Activated CD4-positive, alpha-beta T cell treated with anti-CD3 and anti-CD28 coated beads for 4 hours (primary cell): ENCODE data around the gene YIPF6.
"Not testable (repeated sequence)": the region's sequence is repeated elsewhere in the genome, so short reads cannot be mapped to it uniquely, and the experiment has no call there.

ENCODE experiments used
- DNase-seq, 2 donors: peaks; one replicate each; pipeline ENCODE4 v3.0.0-alpha.2; 2020

The YIPF6 gene

GRCh38 chrX:68498508-68499379 is at the start of gene YIPF6:
Gene YIPF6, plus strand, starts transcription at chrX:68499051. Its CDS starts 16 bp downstream, at chrX:68499067.
- DNase-seq, result peak; percentile 41 to 50

- no peak for DNase-seq
Observed at GRCh38 chrX:68451720-68452119, 47.1 kb upstream of the YIPF6 start.

- DNase-seq, result no peak
Observed at GRCh38 chrX:68454476-68455150, 44.2 kb upstream of the YIPF6 start.

- DNase-seq, result no peak
Observed at GRCh38 chrX:68455151-68455510, 43.7 kb upstream of the YIPF6 start.

GRCh38 chrX:68461093-68461492 is 37.8 kb upstream of the YIPF6 start:
- no peak for DNase-seq

GRCh38 chrX:68461576-68461975 is 37.3 kb upstream of the YIPF6 start:
- no peak for DNase-seq

- DNase-seq, result no peak
Observed at GRCh38 chrX:68462197-68462596, 36.7 kb upstream of the YIPF6 start.

GRCh38 chrX:68462653-68463052 is 36.2 kb upstream of the YIPF6 start:
- DNase-seq, result peak in 1 of 2 donors; percentile 4

- DNase-seq, result no peak
Observed at GRCh38 chrX:68463880-68464279, 35.0 kb upstream of the YIPF6 start.

GRCh38 chrX:68464796-68465195 is 34.1 kb upstream of the YIPF6 start:
- no peak for DNase-seq

GRCh38 chrX:68480969-68481368 is 17.9 kb upstream of the YIPF6 start:
- no peak for DNase-seq

- not testable (repeated sequence) for DNase-seq
Observed at GRCh38 chrX:68486198-68486597, 12.7 kb upstream of the YIPF6 start.

- DNase-seq, result no peak
Observed at GRCh38 chrX:68487254-68487653, 11.6 kb upstream of the YIPF6 start.

- no peak for DNase-seq
Observed at GRCh38 chrX:68487924-68488323, 10.9 kb upstream of the YIPF6 start.

GRCh38 chrX:68488657-68489056 is 10.2 kb upstream of the YIPF6 start:
- DNase-seq, result no peak

- DNase-seq, result no peak
Observed at GRCh38 chrX:68490644-68491043, 8.2 kb upstream of the YIPF6 start.

- no peak for DNase-seq
Observed at GRCh38 chrX:68492583-68492982, 6.3 kb upstream of the YIPF6 start.

GRCh38 chrX:68493776-68494175 is 5.1 kb upstream of the YIPF6 start:
- not testable (repeated sequence) for DNase-seq

- DNase-seq, result no peak
Observed at GRCh38 chrX:68498044-68498507, 775 bp upstream of the YIPF6 start.

GRCh38 chrX:68499543-68500504 is 973 bp downstream of the YIPF6 start:
- DNase-seq, result no peak

- DNase-seq, result peak; percentile 42 to 55
Observed at GRCh38 chrX:68503836-68504636, 5.2 kb downstream of the YIPF6 start.

- no peak for DNase-seq
Observed at GRCh38 chrX:68506649-68507048, 7.8 kb downstream of the YIPF6 start.
